GM23338 (cell line): Measurements from ENCODE around the gene SELENBP1. TPM values are rescaled to one million over a fixed set of nuclear protein-coding genes. Genes with fewer than 3 reads are reported as not detected.

Experiments
- ATAC-seq: fragments of 200-7000 bp; cut with Tn5 transposase; 3 replicates; pipeline ENCODE4 v1.9.1; 2020
- DNase-seq: peaks from one replicate; pipeline ENCODE4 v3.0.0-alpha.2; 2015; ENCODE audit warnings: low spot score
- H2AFZ ChIP-seq: fragments of 200-600 bp; sonication (generic); 2 replicates; pipeline ENCODE4 v1.8.0; 2016; ENCODE audit warnings: antibody characterized with exemption, mild to moderate bottlenecking, moderate library complexity
- H3F3A ChIP-seq: fragments of 200-600 bp; sonication (generic); replicated peaks from 2 replicates; pipeline ENCODE4 v1.8.0; 2017; ENCODE audit warnings: antibody characterized with exemption, mixed run types, low read depth
- H3K27ac ChIP-seq: fragments of 200-600 bp; sonication (generic); 2 replicates; pipeline ENCODE4 v1.6.1; 2016; ENCODE audit warnings: low read depth
- H3K27me3 ChIP-seq: fragments of 200-600 bp; sonication (generic); 2 replicates; pipeline ENCODE4 v1.8.0; 2016; ENCODE audit warnings: mild to moderate bottlenecking, mixed run types, moderate library complexity; ENCODE audit not compliant: insufficient read depth
- H3K36me3 ChIP-seq: fragments of 200-600 bp; sonication (generic); 2 replicates; pipeline ENCODE4 v1.8.0; 2016; ENCODE audit warnings: mild to moderate bottlenecking; ENCODE audit not compliant: insufficient read depth
- H3K4me1 ChIP-seq: fragments of 200-600 bp; sonication (generic); 2 replicates; pipeline ENCODE4 v1.8.0; 2016; ENCODE audit warnings: mild to moderate bottlenecking, moderate library complexity; ENCODE audit not compliant: insufficient read depth
- H3K4me2 ChIP-seq: fragments of 200-600 bp; sonication (generic); 2 replicates; pipeline ENCODE4 v1.7.1; 2017; ENCODE audit warnings: mixed run types
- H3K4me3 ChIP-seq: fragments of 200-600 bp; sonication (generic); 2 replicates; pipeline ENCODE4 v1.6.1; 2016; ENCODE audit warnings: mixed run types
- H3K79me2 ChIP-seq: fragments of 200-600 bp; sonication (generic); replicated peaks from 2 replicates; pipeline ENCODE4 v1.8.0; 2017; ENCODE audit warnings: mild to moderate bottlenecking; ENCODE audit not compliant: insufficient read depth
- H3K9me2 ChIP-seq: fragments of 200-600 bp; sonication (generic); 2 replicates; pipeline ENCODE4 v1.8.0; 2017; ENCODE audit not compliant: insufficient read depth
- H4K20me1 ChIP-seq: fragments of 200-600 bp; sonication (generic); replicated peaks from 2 replicates; pipeline ENCODE4 v1.8.0; 2017; ENCODE audit warnings: mild to moderate bottlenecking; ENCODE audit not compliant: insufficient read depth
- H3K27ac Mint-ChIP-seq: 2 replicates; pipeline ENCODE4 v1.8.0; 2020; ENCODE audit warnings: inconsistent platforms, mild to moderate bottlenecking, moderate library complexity, mixed read lengths
- H3K27me3 Mint-ChIP-seq: 3 replicates; pipeline ENCODE4 v1.8.0; 2022; ENCODE audit warnings: low read depth, mild to moderate bottlenecking, moderate library complexity, mixed read lengths, inconsistent platforms; ENCODE audit not compliant: insufficient read depth, poor library complexity
- H3K36me3 Mint-ChIP-seq: 3 replicates; pipeline ENCODE4 v1.8.0; 2021; ENCODE audit warnings: low read depth, mild to moderate bottlenecking, inconsistent platforms, moderate library complexity, mixed read lengths
- H3K4me1 Mint-ChIP-seq: 3 replicates; pipeline ENCODE4 v1.8.0; 2020; ENCODE audit warnings: mild to moderate bottlenecking, inconsistent platforms, mixed read lengths
- H3K4me3 Mint-ChIP-seq: 3 replicates; pipeline ENCODE4 v1.8.0; 2021; ENCODE audit warnings: moderate library complexity, mild to moderate bottlenecking, inconsistent platforms, mixed read lengths
- H3K9me3 Mint-ChIP-seq: 3 replicates; pipeline ENCODE4 v1.8.0; 2020; ENCODE audit warnings: moderate library complexity, mild to moderate bottlenecking, inconsistent platforms, mixed read lengths
- CREB1 ChIP-seq: fragments of 250-450 bp; sonication (Bioruptor Pico); IDR thresholded peaks from 2 replicates; pipeline ENCODE4 v1.5.0; 2020; ENCODE audit warnings: low read depth, mild to moderate bottlenecking, moderate library complexity
- CTCF ChIP-seq, 2 experiments: fragments of 200-600 bp in 1 of 2; sonication (generic) in 1 of 2; conservative IDR thresholded peaks; 2 replicates each; pipeline versions ENCODE4 v1.5.1 to v1.6.1; 2016 to 2017; ENCODE audit warnings: antibody characterized with exemption in 2 of 2, low read depth in 2 of 2, mild to moderate bottlenecking in 2 of 2, moderate library complexity in 1 of 2
- ETS1 ChIP-seq: IDR thresholded peaks from 2 replicates; pipeline ENCODE4 v1.6.1; 2016; ENCODE audit warnings: antibody characterized with exemption
- EZH2 ChIP-seq: fragments of 200-600 bp; sonication (generic); IDR thresholded peaks from one replicate; pipeline ENCODE4 v1.8.0; 2017; ENCODE audit warnings: antibody characterized with exemption, mild to moderate bottlenecking, low read depth; ENCODE audit not compliant: unreplicated experiment
- EZH2phosphoT487 ChIP-seq: fragments of 200-600 bp; sonication (generic); IDR thresholded peaks from one replicate; pipeline ENCODE4 v1.8.1; 2018; ENCODE audit warnings: antibody characterized with exemption; ENCODE audit not compliant: unreplicated experiment
- JUNB ChIP-seq: IDR thresholded peaks from one replicate; pipeline ENCODE4 v1.6.1; 2016; ENCODE audit warnings: antibody characterized with exemption; ENCODE audit not compliant: unreplicated experiment
- POLR2AphosphoS5 ChIP-seq: IDR thresholded peaks from 2 replicates; pipeline ENCODE4 v1.6.1; 2016; ENCODE audit warnings: antibody characterized with exemption, low read depth
- REST ChIP-seq: IDR thresholded peaks from one replicate; pipeline ENCODE4 v1.6.1; 2018; ENCODE audit warnings: antibody characterized with exemption; ENCODE audit not compliant: unreplicated experiment
- ZNF114 ChIP-seq: fragments of 250-450 bp; sonication (Bioruptor Pico); IDR thresholded peaks from 2 replicates; pipeline ENCODE4 v1.5.0; 2020; ENCODE audit warnings: mild to moderate bottlenecking, moderate library complexity
- ZNF331 ChIP-seq: fragments of 250-450 bp; sonication (Bioruptor Pico); IDR thresholded peaks from 2 replicates; pipeline ENCODE4 v1.5.0; 2020; ENCODE audit warnings: low read depth, mild to moderate bottlenecking, moderate library complexity
- polyA plus RNA-seq: library from polyadenylated mRNA; unstranded; fragments of >200 nt; fragmentation: Nextera tagmentation; extraction: Ambion mirVana; gene quantifications from 2 replicates; pipeline ENCODE4 v1.2.1, GENCODE V29; 2016
- total RNA-seq: library from RNA; depleted of rRNA; stranded (reverse); fragments of >200 nt; shearing (Covaris generic); gene quantifications from 2 replicates; pipeline ENCODE4 v1.2.3, GENCODE V29; 2014

Gene SELENBP1
- total and polyA plus RNA-seq, 2 experiments from 2014 or later: 10.7 to 13.4 TPM

GRCh38 chr1:151369302-151369610, 3.2 kb downstream of the SELENBP1 start:
- Mint-ChIP-seq H3K4me1 (peaks cover 26% of the 10 kb centered on the region), H3K36me3 (peaks cover 12% of the 10 kb centered on the region), H3K4me3 (no peak overlapping the region), H3K27me3 (peaks cover 14% of the 10 kb centered on the region), H3K27ac (no peak overlapping the region), H3K9me3 (no peaks in the 10 kb centered on the region; the same call in 1 of the 3 replicates)
- no peak overlapping the region for H3K4me3 ChIP-seq
- no peak overlapping the region for H3K27ac ChIP-seq
- H2AFZ ChIP-seq: no peak overlapping the region
- no peak for ATAC-seq
- no peaks in the 10 kb centered on the region for H3K9me2 ChIP-seq
- TF ChIP-seq CTCF (conservative IDR thresholded peaks at IDR 0.05; ENCODE audit: low read depth in 2 of 2): no peak
- no peak for TF ChIP-seq REST
- TF ChIP-seq ZNF114 (CRISPR knock-in tag): no peak
- no peak for TF ChIP-seq JUNB
- no peak for TF ChIP-seq ZNF331 (CRISPR knock-in tag)
- no peak for TF ChIP-seq ETS1
- peaks cover 16% of the 10 kb centered on the region for H3K4me1 ChIP-seq
- H3K36me3 ChIP-seq: no peaks in the 10 kb centered on the region
- H3F3A ChIP-seq: no peaks in the 10 kb centered on the region
- H3K4me2 ChIP-seq: no peak overlapping the region
- no peaks in the 10 kb centered on the region for H4K20me1 ChIP-seq
- H3K27me3 ChIP-seq: no peaks in the 10 kb centered on the region
- H3K79me2 ChIP-seq: no peaks in the 10 kb centered on the region
- DNase-seq: no peak

GRCh38 chr1:151368393-151369301, 3.9 kb downstream of the SELENBP1 start:
- H3K4me3 ChIP-seq: no peak overlapping the region
- H3K27ac ChIP-seq: no peak overlapping the region
- no peak for DNase-seq
- H3K9me2 ChIP-seq: no peaks in the 10 kb centered on the region
- no peak overlapping the region for H3K4me3 Mint-ChIP-seq
- H3K27ac Mint-ChIP-seq: no peak overlapping the region
- H3K79me2 ChIP-seq: no peaks in the 10 kb centered on the region
- H3K36me3 ChIP-seq: no peaks in the 10 kb centered on the region
- no peaks in the 10 kb centered on the region for H3K27me3 ChIP-seq
- H3K9me3 Mint-ChIP-seq: peaks cover 5% of the 10 kb centered on the region
- no peak overlapping the region for H3K4me2 ChIP-seq
- ATAC-seq: no peak
- H4K20me1 ChIP-seq: no peaks in the 10 kb centered on the region
- H3K27me3 Mint-ChIP-seq: peaks cover 14% of the 10 kb centered on the region
- no peaks in the 10 kb centered on the region for H3F3A ChIP-seq
- no peak overlapping the region for H2AFZ ChIP-seq
- H3K36me3 Mint-ChIP-seq: peaks cover 18% of the 10 kb centered on the region
- H3K4me1 ChIP-seq: peaks cover 16% of the 10 kb centered on the region
- H3K4me1 Mint-ChIP-seq: peaks cover 20% of the 10 kb centered on the region
- no peak for TF ChIP-seq EZH2phosphoT487
- no peak for TF ChIP-seq POLR2AphosphoS5
- TF ChIP-seq CREB1 (CRISPR knock-in tag): no peak
- TF ChIP-seq REST: no peak
- TF ChIP-seq EZH2: no peak
- TF ChIP-seq ETS1: no peak
